GM12874 (cell line): ENCODE results near the gene FEM1B.

ENCODE experiments used
- TF ChIP-seq, protein P1 (sequence below): IDR thresholded peaks from 2 replicates; pipeline ENCODE4 v1.5.1; 2011; ENCODE audit warnings: low read depth, mild to moderate bottlenecking, control low read depth, low read length, moderate library complexity; ENCODE audit not compliant: insufficient read depth

FEM1B gene

DNA sequence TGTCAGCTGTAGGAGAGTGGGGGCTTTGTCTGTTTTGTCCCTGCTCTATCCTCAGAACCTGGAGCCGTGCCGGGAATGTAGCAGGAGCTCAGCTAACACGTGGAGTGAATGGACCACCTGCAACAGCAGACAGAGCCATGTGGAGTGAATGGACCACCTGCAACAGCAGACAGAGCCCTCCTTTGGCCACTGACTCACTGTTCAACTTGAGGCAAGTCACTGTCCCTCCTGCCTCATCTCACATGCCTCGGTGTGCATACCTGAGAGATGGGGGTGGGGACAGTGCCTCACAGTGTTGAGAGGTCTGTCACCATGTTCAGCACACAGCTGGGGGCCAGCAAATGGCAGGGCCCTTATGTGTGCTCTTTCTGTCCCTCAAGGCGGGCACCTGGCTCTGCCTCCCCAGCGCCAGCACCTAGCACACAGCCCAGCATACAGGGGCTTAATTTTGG lies 27.9 kb downstream of the FEM1B start:
- TF ChIP-seq, protein P1, sequence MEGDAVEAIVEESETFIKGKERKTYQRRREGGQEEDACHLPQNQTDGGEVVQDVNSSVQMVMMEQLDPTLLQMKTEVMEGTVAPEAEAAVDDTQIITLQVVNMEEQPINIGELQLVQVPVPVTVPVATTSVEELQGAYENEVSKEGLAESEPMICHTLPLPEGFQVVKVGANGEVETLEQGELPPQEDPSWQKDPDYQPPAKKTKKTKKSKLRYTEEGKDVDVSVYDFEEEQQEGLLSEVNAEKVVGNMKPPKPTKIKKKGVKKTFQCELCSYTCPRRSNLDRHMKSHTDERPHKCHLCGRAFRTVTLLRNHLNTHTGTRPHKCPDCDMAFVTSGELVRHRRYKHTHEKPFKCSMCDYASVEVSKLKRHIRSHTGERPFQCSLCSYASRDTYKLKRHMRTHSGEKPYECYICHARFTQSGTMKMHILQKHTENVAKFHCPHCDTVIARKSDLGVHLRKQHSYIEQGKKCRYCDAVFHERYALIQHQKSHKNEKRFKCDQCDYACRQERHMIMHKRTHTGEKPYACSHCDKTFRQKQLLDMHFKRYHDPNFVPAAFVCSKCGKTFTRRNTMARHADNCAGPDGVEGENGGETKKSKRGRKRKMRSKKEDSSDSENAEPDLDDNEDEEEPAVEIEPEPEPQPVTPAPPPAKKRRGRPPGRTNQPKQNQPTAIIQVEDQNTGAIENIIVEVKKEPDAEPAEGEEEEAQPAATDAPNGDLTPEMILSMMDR, result no peak

DNA sequence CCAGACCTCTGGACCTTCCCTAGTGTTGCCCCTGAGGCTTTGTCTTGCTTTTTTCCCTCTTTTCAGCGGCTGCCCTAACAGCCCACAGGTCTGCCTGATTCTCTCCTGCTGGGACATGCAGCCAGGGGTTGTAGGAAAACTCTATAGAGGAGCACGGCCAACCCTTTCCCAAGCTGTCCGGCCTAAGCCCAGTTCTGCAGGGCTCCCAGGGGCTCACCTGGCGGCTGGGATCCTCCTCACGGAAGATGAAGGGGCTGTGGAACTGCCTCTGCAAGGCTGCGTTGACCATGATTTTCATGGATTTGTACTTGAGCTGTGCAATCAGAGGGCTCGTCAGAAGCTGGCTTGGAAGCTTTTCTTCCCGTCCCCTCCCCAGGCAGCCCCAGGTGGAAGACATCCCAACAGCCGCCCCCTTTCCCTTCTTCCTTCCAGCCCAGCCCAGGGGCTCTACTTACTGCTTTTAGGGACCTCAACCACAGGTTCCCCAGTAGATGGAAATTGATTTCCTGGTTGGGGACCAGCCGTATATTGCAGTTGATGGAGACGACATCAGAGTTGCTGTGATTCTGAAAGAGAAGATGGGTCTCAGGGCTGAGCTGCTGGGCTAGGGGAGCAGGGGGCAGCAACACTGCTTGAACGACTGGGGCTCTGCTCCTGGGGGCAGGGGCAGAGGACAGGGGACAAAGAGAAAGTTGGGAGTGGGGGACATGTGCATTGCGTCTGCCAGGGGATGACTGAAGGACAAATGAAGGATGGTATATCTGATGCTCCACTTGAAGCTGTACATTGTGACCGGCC lies 29.8 kb downstream of the FEM1B start:
- TF ChIP-seq, protein P1, result no peak

DNA sequence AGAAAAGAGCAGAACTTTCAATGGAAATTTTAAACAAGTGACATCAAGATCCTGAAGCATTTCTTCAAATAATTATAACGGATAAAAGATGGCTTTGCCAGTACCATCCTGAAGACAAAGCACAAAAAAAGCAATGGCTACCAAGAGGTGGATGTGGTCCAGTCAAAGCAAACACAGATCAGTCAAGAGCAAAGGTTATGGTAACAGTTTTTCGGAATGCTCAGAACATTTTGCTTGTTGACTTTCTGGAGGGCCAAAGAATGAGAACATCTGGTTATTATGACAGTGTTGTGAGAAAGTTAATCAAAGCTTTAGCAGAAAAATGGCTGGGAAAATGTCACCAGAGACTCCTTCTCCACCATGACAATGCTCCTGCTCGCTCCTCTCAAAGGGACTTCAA lies 31.5 kb downstream of the FEM1B start:
- TF ChIP-seq, protein P1, result no peak

DNA sequence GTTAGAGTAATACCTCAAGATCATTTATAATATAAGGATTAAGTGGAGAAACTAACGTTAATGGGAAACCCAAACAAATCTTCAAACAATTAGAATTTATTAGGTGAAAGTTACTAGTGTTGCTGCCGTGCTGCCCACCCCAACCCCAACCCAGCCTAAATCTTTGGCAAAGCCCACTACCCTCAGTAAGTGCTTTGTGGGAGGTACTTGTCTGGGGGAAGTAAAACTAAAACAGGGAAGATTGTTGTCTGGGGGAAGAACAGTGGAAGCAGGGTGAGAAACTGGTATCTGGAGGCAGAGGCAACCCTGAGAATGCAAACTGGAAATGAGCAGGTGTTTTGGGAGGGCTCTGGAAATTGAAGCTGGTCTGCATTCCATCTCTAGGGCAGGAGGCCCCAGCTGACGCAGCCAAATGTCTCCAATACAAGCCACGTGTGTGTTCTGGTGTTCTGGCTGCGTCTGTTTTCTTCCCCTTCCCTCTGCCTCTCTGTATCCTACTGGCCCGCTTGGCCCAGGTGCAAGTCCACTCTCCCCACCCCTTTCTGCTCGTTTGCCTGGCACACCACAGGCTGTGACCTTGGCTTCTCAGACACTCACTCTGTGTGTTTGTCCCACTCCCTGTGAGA lies 32.7 kb downstream of the FEM1B start:
- TF ChIP-seq, protein P1, result no peak

DNA sequence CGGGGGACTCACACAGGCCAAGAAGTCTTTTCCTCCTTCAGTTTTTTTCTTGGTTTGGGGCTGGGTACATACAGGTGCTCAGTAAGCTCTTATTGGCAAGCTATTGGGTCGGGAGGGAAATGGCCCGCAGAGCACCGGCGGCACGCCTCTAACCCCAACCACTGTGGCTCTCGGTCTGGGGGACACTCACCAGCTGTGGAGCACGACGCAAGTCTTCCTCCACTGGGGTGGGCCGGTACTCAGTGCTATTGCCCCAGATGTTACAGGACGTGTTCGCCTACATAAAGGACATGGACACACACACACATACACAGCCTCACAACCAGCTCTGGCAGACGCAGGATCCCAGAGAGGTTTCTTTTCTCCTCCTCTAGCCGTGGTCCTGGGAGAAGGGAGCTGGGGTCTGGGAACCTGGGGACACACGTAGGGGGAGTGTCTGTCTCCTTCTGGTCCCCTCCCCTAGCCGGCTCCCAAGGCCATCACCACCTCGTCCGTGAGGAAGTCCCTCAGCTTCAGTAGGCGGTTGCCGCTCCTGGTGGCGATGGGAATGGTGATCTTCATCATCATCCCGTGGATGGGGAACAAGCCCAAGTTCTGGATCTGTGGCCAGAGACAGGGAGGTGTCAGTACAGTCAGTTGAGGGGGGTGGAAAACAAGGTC lies 33.4 kb downstream of the FEM1B start:
- TF ChIP-seq, protein P1, result no peak

DNA sequence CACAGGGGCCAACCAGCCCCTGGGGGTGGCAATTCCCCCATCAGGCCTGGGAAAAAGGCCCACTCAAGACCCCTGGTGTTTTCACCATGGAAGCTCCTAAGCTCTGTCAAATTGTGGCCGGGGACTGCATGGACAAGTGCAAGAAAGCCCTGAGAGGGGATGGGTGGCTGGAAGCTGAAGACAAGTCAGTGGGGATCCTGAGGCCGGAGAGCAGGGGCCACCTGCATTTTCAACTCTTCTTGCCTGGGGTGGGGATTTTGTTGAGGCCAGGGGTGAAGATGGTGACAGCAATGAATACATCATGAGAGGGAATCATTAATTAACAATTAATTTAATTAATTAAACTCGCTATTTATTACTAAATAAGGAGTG lies 33.9 kb downstream of the FEM1B start:
- TF ChIP-seq, protein P1, result no peak

DNA sequence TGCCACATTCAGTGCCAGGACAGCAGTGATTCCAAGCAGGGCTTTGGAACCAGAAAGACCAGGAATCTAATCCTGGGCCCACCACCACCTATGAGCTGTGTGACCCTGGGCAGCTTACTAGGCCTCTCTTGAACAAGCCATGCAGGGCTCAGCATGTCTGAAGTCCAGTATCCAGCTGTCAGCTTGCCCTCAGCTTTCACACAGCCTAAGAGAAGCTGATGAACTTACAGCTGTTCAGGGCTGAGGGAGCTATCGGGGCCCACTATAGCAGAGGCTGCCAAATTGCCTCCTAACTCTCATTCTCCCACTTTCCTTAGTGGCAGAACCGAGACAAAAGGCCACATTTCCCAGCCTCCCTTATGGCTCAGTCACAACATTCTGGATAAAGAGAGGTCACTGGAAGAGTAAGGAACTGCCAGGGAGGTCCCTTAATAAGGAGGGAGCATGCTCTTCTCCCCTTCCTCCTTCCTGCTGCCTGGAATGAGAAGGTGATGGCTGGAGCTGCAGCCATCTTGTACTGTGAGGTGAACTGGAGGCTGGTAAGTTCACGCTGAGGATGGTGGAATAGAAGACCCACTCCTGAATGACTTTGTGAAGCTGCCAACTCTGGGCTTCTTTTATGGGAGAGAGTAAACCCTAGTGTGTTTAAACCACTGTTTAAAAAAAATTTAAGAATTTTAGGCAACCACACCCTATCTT lies 34.5 kb downstream of the FEM1B start:
- TF ChIP-seq, protein P1, result no peak
